HFF-Myc (cell line): Measurements from ENCODE around the gene TPST2.

Experiments used
- DNase-seq: peaks from one replicate; pipeline ENCODE4 v3.0.0-alpha.2; 2011; ENCODE audit warnings: low read depth; ENCODE audit errors: extremely low read depth
- H3K4me3 ChIP-seq: replicated peaks from 2 replicates; pipeline ENCODE4 v1.5.1; 2011; ENCODE audit warnings: low read depth, mild to moderate bottlenecking, control low read depth, low read length
- TF ChIP-seq, protein P1 (sequence below): IDR thresholded peaks from 2 replicates; pipeline ENCODE4 v1.5.1; 2012; ENCODE audit warnings: mild to moderate bottlenecking, low read depth, low read length, control low read depth; ENCODE audit errors: missing control alignments

TPST2 gene

DNA sequence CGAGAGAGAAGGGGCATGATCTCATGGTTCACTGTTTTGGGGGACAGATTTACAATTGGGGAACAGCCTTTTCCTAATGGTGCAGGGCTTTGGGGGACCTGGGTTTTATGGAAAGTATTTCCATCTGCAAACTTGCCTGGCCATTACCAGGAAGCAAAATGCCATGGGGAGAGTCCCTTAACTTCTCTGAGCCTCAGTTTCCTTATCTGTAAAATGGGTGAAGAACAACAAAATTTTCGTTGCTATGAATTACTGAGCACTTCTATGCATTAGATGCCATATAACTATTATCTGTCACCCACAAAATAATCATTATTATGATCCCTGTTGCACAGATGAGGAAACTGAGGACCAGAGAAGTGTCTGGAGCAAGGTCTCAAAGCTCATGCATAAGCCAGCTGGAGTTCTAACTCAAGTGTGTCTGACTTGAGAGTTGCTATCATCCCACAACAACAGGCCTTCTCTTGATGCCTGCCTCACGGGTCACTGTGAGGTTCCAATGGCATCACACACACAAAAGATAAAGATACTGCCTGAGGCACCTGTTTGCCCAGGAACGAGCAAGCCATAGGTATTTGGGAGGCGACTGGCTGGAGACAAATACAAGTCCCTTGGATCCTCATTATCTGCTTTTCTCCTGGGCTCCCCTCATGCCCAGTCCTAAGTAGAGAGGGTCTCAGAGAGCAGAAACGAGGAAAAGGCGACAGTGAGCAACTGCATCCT lies 15.8 kb downstream of the TPST2 start:
- TF ChIP-seq, protein P1, sequence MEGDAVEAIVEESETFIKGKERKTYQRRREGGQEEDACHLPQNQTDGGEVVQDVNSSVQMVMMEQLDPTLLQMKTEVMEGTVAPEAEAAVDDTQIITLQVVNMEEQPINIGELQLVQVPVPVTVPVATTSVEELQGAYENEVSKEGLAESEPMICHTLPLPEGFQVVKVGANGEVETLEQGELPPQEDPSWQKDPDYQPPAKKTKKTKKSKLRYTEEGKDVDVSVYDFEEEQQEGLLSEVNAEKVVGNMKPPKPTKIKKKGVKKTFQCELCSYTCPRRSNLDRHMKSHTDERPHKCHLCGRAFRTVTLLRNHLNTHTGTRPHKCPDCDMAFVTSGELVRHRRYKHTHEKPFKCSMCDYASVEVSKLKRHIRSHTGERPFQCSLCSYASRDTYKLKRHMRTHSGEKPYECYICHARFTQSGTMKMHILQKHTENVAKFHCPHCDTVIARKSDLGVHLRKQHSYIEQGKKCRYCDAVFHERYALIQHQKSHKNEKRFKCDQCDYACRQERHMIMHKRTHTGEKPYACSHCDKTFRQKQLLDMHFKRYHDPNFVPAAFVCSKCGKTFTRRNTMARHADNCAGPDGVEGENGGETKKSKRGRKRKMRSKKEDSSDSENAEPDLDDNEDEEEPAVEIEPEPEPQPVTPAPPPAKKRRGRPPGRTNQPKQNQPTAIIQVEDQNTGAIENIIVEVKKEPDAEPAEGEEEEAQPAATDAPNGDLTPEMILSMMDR: no peak
- no peak overlapping the region for H3K4me3 ChIP-seq
- no peak for DNase-seq

- no peak overlapping the region for H3K4me3 ChIP-seq
- no peak for DNase-seq
- TF ChIP-seq, protein P1: no peak
Observed at GRCh38 chr22:26573026-26573662, 16.8 kb downstream of the TPST2 start.

- TF ChIP-seq, protein P1: no peak
- DNase-seq: no peak
- H3K4me3 ChIP-seq: no peak overlapping the region
Observed at GRCh38 chr22:26570864-26571525, 18.9 kb downstream of the TPST2 start.

DNA sequence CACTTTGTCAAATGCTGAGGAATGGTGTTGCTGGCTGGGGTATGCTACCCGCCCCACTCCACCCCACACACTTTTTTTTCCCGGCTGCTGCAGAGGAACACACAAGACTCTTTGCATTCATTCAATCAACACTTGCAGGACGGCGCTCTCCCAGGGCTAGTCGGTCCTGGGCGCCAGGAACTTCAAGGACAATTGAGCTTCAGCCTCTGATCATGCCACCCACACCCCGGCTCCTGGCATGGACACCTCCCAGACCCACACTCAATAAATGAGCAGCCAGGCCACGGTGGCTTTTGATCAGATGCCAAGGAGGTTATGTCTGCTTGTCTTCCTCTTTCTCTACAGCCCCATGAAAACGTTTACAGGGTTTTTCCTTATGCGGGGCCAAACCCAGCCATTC lies 19.8 kb downstream of the TPST2 start:
- no peak overlapping the region for H3K4me3 ChIP-seq
- no peak for DNase-seq
- TF ChIP-seq, protein P1: no peak

- H3K4me3 ChIP-seq: no peak overlapping the region
- no peak for DNase-seq
- TF ChIP-seq, protein P1: no peak
Observed at GRCh38 chr22:26568207-26568706, 21.7 kb downstream of the TPST2 start.

GRCh38 chr22:26567610-26568009 lies 22.3 kb downstream of the TPST2 start:
- TF ChIP-seq, protein P1: no peak
- DNase-seq: no peak
- no peak overlapping the region for H3K4me3 ChIP-seq
